Cortex of kidney (tissue), 1 donor: ENCODE results near the gene NPR2.

Experiments used
- DNase-seq: peaks from one replicate; lab custom pipeline; 2025; lab: John Stamatoyannopoulos, UW

NPR2 gene

GRCh38 chr9:35763803-35764202 lies 27.6 kb upstream of the NPR2 start:
- no peak for DNase-seq

- DNase-seq = no peak
Measured at GRCh38 chr9:35766997-35767396, 24.4 kb upstream of the NPR2 start.

- no peak for DNase-seq
Measured at GRCh38 chr9:35767458-35767857, 23.9 kb upstream of the NPR2 start.

GRCh38 chr9:35769763-35770162 lies 21.6 kb upstream of the NPR2 start:
- DNase-seq = no peak

- no peak for DNase-seq
Measured at GRCh38 chr9:35771075-35771433, 20.3 kb upstream of the NPR2 start.

- DNase-seq = no peak
Measured at GRCh38 chr9:35771534-35771933, 19.9 kb upstream of the NPR2 start.

- DNase-seq = no peak
Measured at GRCh38 chr9:35771943-35772342, 19.4 kb upstream of the NPR2 start.

GRCh38 chr9:35774907-35775635 lies 16.3 kb upstream of the NPR2 start:
- no peak for DNase-seq

GRCh38 chr9:35776018-35776417 lies 15.4 kb upstream of the NPR2 start:
- DNase-seq = no peak

GRCh38 chr9:35778496-35778895 lies 12.9 kb upstream of the NPR2 start:
- no peak for DNase-seq

GRCh38 chr9:35781066-35781465 lies 10.3 kb upstream of the NPR2 start:
- no peak for DNase-seq

GRCh38 chr9:35783418-35783817 lies 8.0 kb upstream of the NPR2 start:
- no peak for DNase-seq

GRCh38 chr9:35789541-35789940 lies 1.9 kb upstream of the NPR2 start:
- no peak for DNase-seq

GRCh38 chr9:35790025-35790384 lies 1.4 kb upstream of the NPR2 start:
- DNase-seq = no peak

- no peak for DNase-seq
Measured at GRCh38 chr9:35790385-35791296, 750 bp upstream of the NPR2 start.

GRCh38 chr9:35792024-35792813 lies 828 bp downstream of the NPR2 start:
- DNase-seq = no peak

GRCh38 chr9:35792826-35793225 lies 1.4 kb downstream of the NPR2 start:
- DNase-seq = no peak

GRCh38 chr9:35793461-35793860 lies 2.1 kb downstream of the NPR2 start:
- no peak for DNase-seq

- no peak for DNase-seq
Measured at GRCh38 chr9:35795695-35796094, 4.3 kb downstream of the NPR2 start.

- DNase-seq = no peak
Measured at GRCh38 chr9:35797311-35798109, 6.1 kb downstream of the NPR2 start.

- no peak for DNase-seq
Measured at GRCh38 chr9:35798658-35799374, 7.4 kb downstream of the NPR2 start.
